Uterus (tissue), 4 donors: ENCODE data around the gene RUFY2. TPM values are rescaled to one million over a fixed set of nuclear protein-coding genes. Genes with fewer than 3 reads are reported as not detected.
A peak's percentile ranks its signal among the peaks of the same experiment; 100 is the strongest.

Experiments used
- DNase-seq, 2 donors: peaks; one replicate each; pipeline ENCODE4 v3.0.0-alpha.2; 2019 to 2020
- H3K27ac ChIP-seq, 2 donors: fragments of 200-600 bp; sonication (generic); 1 replicate in 1 of 2; 2 replicates in 1 of 2; pipeline ENCODE4 v1.5.1; 2016 to 2018
- H3K27me3 ChIP-seq, 2 donors: fragments of 200-600 bp; sonication (generic); one replicate each; pipeline ENCODE4 v1.5.1; 2018 to 2019; ENCODE audit warnings: control low read depth in 1 of 2
- H3K36me3 ChIP-seq, 2 donors: fragments of 200-600 bp; sonication (generic); one replicate each; pipeline ENCODE4 v1.5.1; 2019; ENCODE audit warnings: control low read depth in 1 of 2
- H3K4me1 ChIP-seq, 2 donors: fragments of 200-600 bp; sonication (generic); one replicate each; pipeline ENCODE4 v1.5.1; 2018 to 2019; ENCODE audit warnings: control low read depth in 1 of 2
- H3K4me3 ChIP-seq, 2 donors: fragments of 200-600 bp; sonication (generic); 1 replicate in 1 of 2; 2 replicates in 1 of 2; pipeline ENCODE4 v1.5.1; 2018 to 2019; ENCODE audit warnings: mild to moderate bottlenecking in 1 of 2
- H3K9me3 ChIP-seq, 2 donors: fragments of 200-600 bp; sonication (generic); one replicate each; pipeline ENCODE4 v1.5.1; 2019; ENCODE audit warnings: control low read depth in 1 of 2
- CTCF ChIP-seq, 4 experiments: fragments of 200-600 bp in 2 of 4; fragments of 450-650 bp in 2 of 4; sonication (generic) in 2 of 4; IDR thresholded peaks; one replicate each; pipeline ENCODE4 v1.5.1; 2016 to 2019; ENCODE audit warnings: antibody characterized with exemption in 4 of 4, mild to moderate bottlenecking in 2 of 4, moderate library complexity in 1 of 4
- POLR2A ChIP-seq, 2 donors: fragments of 450-650 bp; IDR thresholded peaks; one replicate each; pipeline ENCODE4 v1.6.1; 2016; ENCODE audit warnings: antibody characterized with exemption in 2 of 2, mild to moderate bottlenecking in 1 of 2, moderate library complexity in 1 of 2
- intact Hi-C: fragments of 100-400 bp; cut with DNase I; formaldehyde crosslinking; loops from one replicate; pipeline ENCODE4 v1.15.1; 2023; ENCODE audit warnings: low total_unique reads
- total RNA-seq, 4 donors: library from RNA; depleted of rRNA in 3 of 4; stranded (reverse); fragments of >200 nt in 3 of 4; gene quantifications; one replicate each; pipeline versions ENCODE4 v1.1.0 to v1.2.4, GENCODE V29; 2014 to 2023
- donor health status: DM: yes; HTN: yes; CAD: no.

RUFY2 gene
- total RNA-seq, 4 donors from 2014 or later: 24.6 to 58.2 (median 42.3) TPM

- Histone ChIP-seq H3K36me3 (no peaks in the 10 kb centered on the region), H3K27me3 (no peaks in the 10 kb centered on the region), H3K4me1 (no peaks in the 10 kb centered on the region), H3K4me3 (no peak overlapping the region), H3K27ac (no peak overlapping the region), H3K9me3 (no peaks in the 10 kb centered on the region)
- intact Hi-C loops: no loop called here
- TF ChIP-seq CTCF (IDR thresholded peaks at IDR 0.05) (no peak), POLR2A (IDR thresholded peaks at IDR 0.05) (no peak)
- DNase-seq: no peak
Measured at GRCh38 chr10:68419376-68419775, 12.3 kb upstream of the RUFY2 start.

- Histone ChIP-seq H3K36me3 (no peaks in the 10 kb centered on the region), H3K27me3 (no peaks in the 10 kb centered on the region), H3K4me1 (no peaks in the 10 kb centered on the region), H3K4me3 (no peak overlapping the region), H3K27ac (no peak overlapping the region), H3K9me3 (no peaks in the 10 kb centered on the region)
- intact Hi-C loops: no loop called here
- TF ChIP-seq POLR2A (IDR thresholded peaks at IDR 0.05) (no peak), CTCF (IDR thresholded peaks at IDR 0.05) (no peak)
- no peak for DNase-seq
Measured at GRCh38 chr10:68408898-68409518, 1.9 kb upstream of the RUFY2 start.

- Histone ChIP-seq H3K9me3 (no peaks in the 10 kb centered on the region), H3K4me3 (peak overlapping the region; percentile 70 to 90), H3K36me3 (no peaks in the 10 kb centered on the region), H3K27me3 (no peaks in the 10 kb centered on the region), H3K27ac (peak overlapping the region; percentile 90 to 97), H3K4me1 (no peaks in the 10 kb centered on the region)
- TF ChIP-seq CTCF (IDR thresholded peaks at IDR 0.05) (no peak), POLR2A (IDR thresholded peaks at IDR 0.05) (no peak)
- peak in 1 of 2 donors; percentile 52 for DNase-seq
- intact Hi-C loops: no loop called here
Measured at GRCh38 chr10:68406111-68406814, 814 bp downstream of the RUFY2 start.

- no peaks in the 10 kb centered on the region for H3K36me3 ChIP-seq
- no peak overlapping the region for H3K27ac ChIP-seq
- intact Hi-C loops: no loop called here
- no peak overlapping the region for H3K4me3 ChIP-seq
- H3K9me3 ChIP-seq: no peaks in the 10 kb centered on the region
- H3K4me1 ChIP-seq: no peaks in the 10 kb centered on the region
- TF ChIP-seq CTCF (IDR thresholded peaks at IDR 0.05): no peak
- TF ChIP-seq POLR2A (IDR thresholded peaks at IDR 0.05): no peak
- no peak for DNase-seq
- no peaks in the 10 kb centered on the region for H3K27me3 ChIP-seq
Measured at GRCh38 chr10:68403701-68404100, 3.4 kb downstream of the RUFY2 start.

GRCh38 chr10:68402276-68402675, 4.8 kb downstream of the RUFY2 start:
- Histone ChIP-seq H3K9me3 (no peaks in the 10 kb centered on the region), H3K4me1 (no peaks in the 10 kb centered on the region), H3K27me3 (no peaks in the 10 kb centered on the region), H3K4me3 (no peak overlapping the region), H3K27ac (no peak overlapping the region), H3K36me3 (no peaks in the 10 kb centered on the region)
- TF ChIP-seq CTCF (IDR thresholded peaks at IDR 0.05) (no peak), POLR2A (IDR thresholded peaks at IDR 0.05) (no peak)
- intact Hi-C loops: no loop called here
- no peak for DNase-seq
